NCI-H69 (cell line): ENCODE data around the gene TMEM53.

Source experiments
- DNase-seq: peaks from one replicate; lab custom pipeline; 2025; lab: John Stamatoyannopoulos, UW

The TMEM53 gene

GRCh38 chr1:44646261-44647110 is 27.8 kb downstream of the TMEM53 start:
- no peak for DNase-seq

- no peak for DNase-seq
Observed at GRCh38 chr1:44645476-44646244, 28.6 kb downstream of the TMEM53 start.

GRCh38 chr1:44644806-44645205 is 29.5 kb downstream of the TMEM53 start:
- DNase-seq: no peak

- DNase-seq: peak; percentile 79
Observed at GRCh38 chr1:44643721-44644334, 30.5 kb downstream of the TMEM53 start.

GRCh38 chr1:44642925-44643324 is 31.4 kb downstream of the TMEM53 start:
- peak; percentile 72 for DNase-seq

- peak; percentile 21 for DNase-seq
Observed at GRCh38 chr1:44642255-44642654, 32.0 kb downstream of the TMEM53 start.

- no peak for DNase-seq
Observed at GRCh38 chr1:44641126-44642102, 32.9 kb downstream of the TMEM53 start.

- DNase-seq: peak; percentile 48
Observed at GRCh38 chr1:44640200-44640853, 34.0 kb downstream of the TMEM53 start.

- peak; percentile 69 for DNase-seq
Observed at GRCh38 chr1:44637702-44638411, 36.4 kb downstream of the TMEM53 start.

GRCh38 chr1:44636688-44637598 is 37.3 kb downstream of the TMEM53 start:
- DNase-seq: peak; percentile 94

GRCh38 chr1:44636083-44636687 is 38.1 kb downstream of the TMEM53 start:
- no peak for DNase-seq

- no peak for DNase-seq
Observed at GRCh38 chr1:44635439-44635838, 38.8 kb downstream of the TMEM53 start.

GRCh38 chr1:44634606-44635189 is 39.6 kb downstream of the TMEM53 start:
- peak; percentile 26 for DNase-seq

- DNase-seq: peak; percentile 24
Observed at GRCh38 chr1:44632598-44632997, 41.7 kb downstream of the TMEM53 start.

GRCh38 chr1:44631647-44632539 is 42.4 kb downstream of the TMEM53 start:
- DNase-seq: peak; percentile 88

GRCh38 chr1:44631333-44631646 is 43.0 kb downstream of the TMEM53 start:
- DNase-seq: no peak

- no peak for DNase-seq
Observed at GRCh38 chr1:44630116-44630515, 44.2 kb downstream of the TMEM53 start.
